Measurements from ENCODE around the gene EPAS1. TPM values are rescaled to one million over a fixed set of nuclear protein-coding genes. Genes with fewer than 3 reads are reported as not detected.

EPAS1 gene
- total RNA-seq, 1 experiment from 2014 or later, result 8.5 TPM

GRCh38 chr2:46305187-46305586, 8.0 kb downstream of the EPAS1 start:
- no peak overlapping the region for H3K4me3 Mint-ChIP-seq
- H3K27ac Mint-ChIP-seq, result no peak overlapping the region
- ChIA-PET POLR2A (no interaction called here), CTCF (no interaction called here)
- ATAC-seq, result no peak
- H3K36me3 Mint-ChIP-seq, result peaks cover 10% of the 10 kb centered on the region
- no peak for TF ChIP-seq NR3C1 (CRISPR knock-in tag; conservative IDR thresholded peaks at IDR 0.05; ENCODE audit: low read depth)
- no peak for TF ChIP-seq SP1 (CRISPR knock-in tag; conservative IDR thresholded peaks at IDR 0.05)
- no peak for TF ChIP-seq IRF1 (CRISPR knock-in tag; IDR thresholded peaks at IDR 0.05)
- no peak for TF ChIP-seq ZNF425 (CRISPR knock-in tag; conservative IDR thresholded peaks at IDR 0.05)
- no peak for TF ChIP-seq CREB1 (CRISPR knock-in tag; IDR thresholded peaks at IDR 0.05)
- no peak for TF ChIP-seq ZNF219 (CRISPR knock-in tag; IDR thresholded peaks at IDR 0.05; ENCODE audit: borderline replicate concordance)
- TF ChIP-seq CREM (CRISPR knock-in tag; IDR thresholded peaks at IDR 0.05), result no peak
- TF ChIP-seq OVOL2 (CRISPR knock-in tag; IDR thresholded peaks at IDR 0.05; ENCODE audit: borderline replicate concordance), result no peak
- no peak for TF ChIP-seq CDX4 (CRISPR knock-in tag; IDR thresholded peaks at IDR 0.05; ENCODE audit: borderline replicate concordance)
- no peak for TF ChIP-seq TP53 (CRISPR knock-in tag; IDR thresholded peaks at IDR 0.05)
- TF ChIP-seq ATF2 (CRISPR knock-in tag; IDR thresholded peaks at IDR 0.05; ENCODE audit: borderline replicate concordance, low read depth), result no peak
- no peak for TF ChIP-seq FOXP1 (CRISPR knock-in tag; IDR thresholded peaks at IDR 0.05; ENCODE audit: borderline replicate concordance)
- no peak for TF ChIP-seq AR (CRISPR knock-in tag; IDR thresholded peaks at IDR 0.05)
- TF ChIP-seq ELF4 (CRISPR knock-in tag; IDR thresholded peaks at IDR 0.05; ENCODE audit: low read depth), result no peak
- no peak for TF ChIP-seq SMAD4 (CRISPR knock-in tag; IDR thresholded peaks at IDR 0.05)
- no peak for TF ChIP-seq ZBTB21 (CRISPR knock-in tag; IDR thresholded peaks at IDR 0.05; ENCODE audit: borderline replicate concordance)
- no peak for TF ChIP-seq STAT6 (CRISPR knock-in tag; conservative IDR thresholded peaks at IDR 0.05; ENCODE audit: low read depth)
- no peak for TF ChIP-seq TCF7 (CRISPR knock-in tag; IDR thresholded peaks at IDR 0.05; ENCODE audit: low read depth)
- peaks cover 56% of the 10 kb centered on the region for H3K4me1 Mint-ChIP-seq
- peaks cover 16% of the 10 kb centered on the region for H3K9me3 Mint-ChIP-seq
- no peak for DNase-seq (ENCODE audit: low spot score)
- peaks cover 36% of the 10 kb centered on the region for H3K27me3 Mint-ChIP-seq (ENCODE audit: low read depth)

Measured in WTC11 (cell line).